Activated CD4-positive, CD25-positive, alpha-beta regulatory T cell treated with anti-CD3 and anti-CD28 coated beads, Interleukin-2, amount 50 U/mL, for 16 hours (primary cell): ENCODE data around the gene UBE2A.

Experiments used
- DNase-seq: peaks from one replicate; pipeline ENCODE4 v3.0.0-alpha.2; 2020; ENCODE audit warnings: low read depth, low spot score

Gene UBE2A

DNA sequence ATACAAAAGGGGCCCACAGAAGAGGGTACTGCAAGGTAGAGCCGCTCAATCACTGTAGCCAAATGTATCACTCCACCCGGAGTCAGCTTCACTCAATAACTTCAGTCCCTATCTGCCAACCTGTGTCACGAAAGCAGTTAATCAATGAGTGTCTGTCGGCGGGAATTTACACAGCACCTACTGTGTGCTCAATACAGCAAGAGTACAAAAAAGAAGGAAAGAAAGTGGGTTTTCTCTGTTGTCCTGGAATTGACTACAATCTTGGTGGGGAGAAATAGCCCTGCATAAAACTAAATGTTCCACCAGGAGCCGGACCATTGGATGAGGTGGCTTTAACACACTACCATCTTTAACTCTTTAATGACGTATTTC lies 32.6 kb downstream of the UBE2A start:
- DNase-seq = no peak

DNA sequence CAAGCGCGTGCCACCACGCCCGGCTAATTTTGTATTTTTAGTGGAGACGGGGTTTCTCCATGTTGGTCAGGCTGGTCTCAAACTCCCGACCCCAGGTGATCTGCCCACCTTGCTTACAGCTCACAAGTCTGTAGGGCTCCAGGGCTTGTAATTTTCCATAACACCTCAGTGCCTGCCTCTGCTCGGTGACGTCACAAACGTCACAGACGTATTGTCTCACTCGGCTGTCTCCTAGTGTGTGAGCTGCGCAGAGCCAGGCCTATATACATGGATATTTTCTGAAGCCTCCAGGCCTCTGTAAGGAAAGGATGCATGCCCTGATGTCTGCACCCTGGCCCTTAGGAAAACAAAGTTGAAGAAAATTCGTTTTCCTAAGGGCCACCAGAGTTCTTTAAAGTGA lies 40.4 kb downstream of the UBE2A start:
- DNase-seq = no peak

DNA sequence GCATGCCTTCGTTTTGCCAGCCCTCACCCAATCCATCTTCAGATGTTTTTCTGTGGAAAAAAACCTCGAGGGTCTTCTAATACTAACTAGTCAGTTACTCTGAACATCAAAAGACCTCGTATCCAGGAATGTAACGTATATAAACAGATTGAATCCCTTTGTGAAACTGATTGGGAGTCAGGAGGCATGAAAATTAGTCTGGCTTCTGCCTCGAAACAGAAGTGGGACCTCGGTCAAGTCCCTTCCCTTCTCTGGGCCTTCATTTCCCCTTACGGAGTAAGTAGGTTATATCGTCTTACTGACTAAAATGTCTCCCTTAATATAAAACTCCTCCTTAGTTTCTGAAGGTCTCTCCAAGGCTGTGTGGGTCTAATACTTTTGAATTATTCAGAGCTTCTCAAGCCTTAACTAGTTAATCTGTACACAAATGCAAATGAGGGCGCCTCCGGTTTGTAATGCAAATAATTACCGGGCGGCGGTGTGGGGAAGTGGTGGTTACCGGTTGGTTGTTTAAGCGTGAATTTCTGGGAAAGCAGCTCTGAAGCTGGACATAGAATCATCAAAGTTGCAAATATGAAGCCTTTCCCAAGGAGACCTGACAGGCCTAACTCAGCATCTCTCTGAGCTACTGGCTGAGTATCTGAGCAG lies 43.3 kb downstream of the UBE2A start:
- no peak for DNase-seq

DNA sequence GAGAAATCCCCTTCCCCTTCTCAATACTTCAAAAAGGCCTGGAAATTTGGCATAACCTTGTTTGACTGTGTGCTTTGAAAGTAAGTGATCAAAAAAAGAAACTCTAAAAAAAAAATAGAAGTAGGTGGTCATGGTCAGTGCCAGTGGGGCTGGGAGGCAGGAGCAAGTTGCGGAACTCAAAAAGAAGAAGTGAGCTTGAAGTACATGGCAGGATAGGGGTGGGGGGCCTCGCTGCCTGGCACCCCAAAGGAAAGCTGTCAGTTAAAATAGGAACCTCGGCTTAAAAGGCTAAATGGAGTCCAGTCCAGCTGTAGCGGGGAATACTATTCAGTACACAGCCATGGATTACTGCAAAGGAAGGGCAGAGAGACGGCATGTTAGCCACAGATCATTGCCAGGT lies 44.1 kb downstream of the UBE2A start:
- no peak for DNase-seq

DNA sequence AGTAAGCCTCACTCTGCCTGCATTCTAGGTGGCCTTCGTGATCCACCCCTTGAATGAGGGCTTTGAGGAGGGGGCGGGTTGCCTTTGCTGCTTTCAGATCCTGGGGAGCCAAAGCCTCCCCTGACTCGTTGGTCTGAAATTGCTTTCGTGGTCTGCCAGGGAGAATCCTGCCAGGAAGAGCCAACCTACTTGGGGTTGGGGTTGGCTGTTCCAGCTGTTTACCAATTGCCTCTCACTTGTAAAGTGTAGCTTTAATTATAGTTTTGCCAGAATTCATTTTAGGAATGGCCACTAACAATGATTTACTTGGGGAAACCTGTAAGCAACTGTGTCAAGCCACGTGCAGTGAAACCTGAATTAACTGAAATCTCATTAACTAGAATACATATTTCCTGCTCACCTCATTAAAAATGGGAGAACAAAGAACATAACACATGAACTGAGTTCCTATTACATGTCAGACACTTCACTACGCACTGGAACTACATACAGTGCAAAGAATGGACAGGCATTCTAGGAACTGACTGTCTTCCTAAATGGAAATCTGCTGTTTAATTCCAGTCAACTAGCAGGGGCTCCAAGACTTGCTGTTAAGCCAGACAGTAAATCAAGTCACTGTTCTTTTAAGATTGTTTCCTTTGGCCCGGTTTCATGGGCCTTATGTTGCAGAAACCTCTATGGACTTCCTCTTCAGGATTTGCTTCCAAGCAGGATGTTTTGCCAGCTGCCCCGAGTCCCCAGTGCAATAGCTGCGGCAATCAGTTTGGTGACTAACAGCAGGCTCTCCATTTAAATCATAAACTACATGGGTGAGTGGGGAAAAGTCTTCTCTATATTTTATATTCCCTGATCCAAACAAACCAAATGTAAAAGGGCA lies 48.2 kb downstream of the UBE2A start:
- no peak for DNase-seq

DNA sequence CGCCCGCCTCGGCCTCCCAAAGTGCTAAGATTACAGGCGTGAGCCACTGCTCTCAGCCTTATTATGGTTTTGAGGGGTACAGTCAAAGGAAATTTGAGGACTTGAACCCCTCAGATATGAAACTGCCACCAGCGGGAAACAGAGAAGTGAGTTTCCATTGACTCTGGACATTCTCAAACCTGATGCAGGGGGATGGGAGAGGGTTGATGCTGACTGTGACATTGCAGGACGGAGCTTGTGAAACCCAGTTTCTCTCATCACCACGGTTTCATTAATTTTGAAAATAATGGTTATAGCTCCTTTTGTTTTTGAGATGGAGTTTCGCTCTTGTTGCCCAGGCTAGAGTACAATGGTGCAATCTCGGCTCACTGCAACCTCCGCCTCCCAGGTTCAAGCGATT lies 50.1 kb downstream of the UBE2A start:
- no peak for DNase-seq

DNA sequence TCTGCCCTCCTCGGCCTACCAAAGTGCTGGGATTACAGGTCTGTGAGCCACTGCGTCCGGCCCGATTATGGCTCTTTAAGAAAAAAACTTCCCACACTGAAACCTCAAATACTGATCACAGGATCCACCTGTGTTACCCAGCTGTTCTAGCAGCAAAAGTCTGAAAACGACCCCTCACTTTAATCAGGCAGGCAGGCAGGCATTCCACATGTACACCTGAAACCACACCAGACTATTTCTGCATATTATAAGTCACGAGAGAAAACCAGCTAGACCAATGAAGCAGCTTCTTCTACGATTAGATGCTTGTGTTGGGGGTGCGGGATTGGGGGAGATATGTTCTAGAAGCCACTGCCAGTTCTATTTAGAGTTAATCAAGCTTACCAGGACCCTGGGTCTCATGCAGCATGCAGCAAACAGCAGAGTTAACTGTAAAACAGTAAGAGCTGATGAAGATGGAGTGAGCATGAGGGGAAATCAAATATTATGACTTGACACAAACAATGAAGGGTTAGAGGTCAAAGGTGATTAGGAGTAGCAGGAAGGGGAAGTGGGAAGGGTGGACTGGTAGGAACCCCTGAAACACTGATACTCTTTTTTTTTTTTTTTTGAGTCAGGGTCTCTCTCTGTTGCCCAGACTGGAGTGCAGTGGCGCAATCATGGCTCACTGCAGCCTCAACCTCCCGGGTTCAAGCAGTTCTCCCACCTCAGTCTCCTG lies 50.7 kb downstream of the UBE2A start:
- no peak for DNase-seq

DNA sequence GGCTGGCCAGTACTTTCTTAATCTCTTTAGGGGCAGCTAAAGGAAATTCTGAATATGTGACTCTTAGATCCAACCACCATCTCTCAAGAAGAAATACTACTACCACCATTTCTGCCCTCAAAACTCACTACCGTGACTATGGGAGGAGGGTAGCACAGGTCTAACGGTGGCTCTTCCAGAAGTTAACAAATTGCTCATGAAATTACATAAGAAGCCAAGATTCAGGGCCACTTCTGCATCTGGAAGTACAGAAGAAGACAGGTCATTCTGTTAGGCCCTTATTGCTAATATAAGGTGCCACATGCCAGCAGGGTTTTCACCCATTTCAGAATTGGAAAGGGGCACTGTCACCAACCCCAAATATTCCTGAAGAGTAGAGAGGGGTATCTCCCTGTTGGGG lies 51.5 kb downstream of the UBE2A start:
- DNase-seq = no peak
